K562 (cell line): ENCODE measurements around the gene CD8A. TPM values are rescaled to one million over a fixed set of nuclear protein-coding genes. Genes with fewer than 3 reads are reported as not detected.

Experiments used
- ATAC-seq: fragments of 200-7000 bp; cut with Tn5 transposase; 3 replicates; pipeline ENCODE4 v1.9.1; 2020; ENCODE audit warnings: moderate library complexity
- BruUV-seq: library from RNA; stranded (reverse); fragments of 400-500 nt; replicated peaks from 2 replicates; lab custom pipeline; 2021; lab: Mats Ljungman, UMichigan
- CTCF ChIA-PET: fragments of 300-600 bp; formaldehyde crosslinking; extraction: SDS; loops from one replicate; lab custom pipeline; 2021; ENCODE audit warnings: low intra/inter-chr PET ratio; lab: Yijun Ruan, JAX
- POLR2A ChIA-PET: fragments of 300-600, 350-650 bp; sonication (Branson Sonifier 250); formaldehyde crosslinking; extraction: SDS; loops from one replicate; lab custom pipeline; 2021; ENCODE audit warnings: antibody characterized with exemption, inconsistent platforms; lab: Yijun Ruan, JAX
- DNase-seq, 4 experiments: peaks; one replicate each; pipeline versions ENCODE4 v3.0.0 to v3.0.0-alpha.2; 2011 to 2018; ENCODE audit warnings: low spot score in 3 of 4, mixed read lengths in 3 of 4; ENCODE audit errors: extremely low read depth in 1 of 4
- FAIRE-seq: peaks from 2 replicates; lab custom pipeline; 2011; peaks lifted over from hg19 to GRCh38; lab: Jason Lieb, UNC
- H2AFZ ChIP-seq: 2 replicates; pipeline ENCODE4 v1.6.0; 2011; ENCODE audit warnings: low read depth, low read length, control low read depth, inconsistent platforms
- H3K27ac ChIP-seq: fragments of 200-600 bp; 3 replicates; pipeline ENCODE4 v1.8.0; 2011; ENCODE audit warnings: low read depth, mild to moderate bottlenecking, control low read depth, inconsistent platforms, low read length, moderate library complexity, mixed read lengths; ENCODE audit errors: extremely low read depth
- H3K27me3 ChIP-seq, 2 experiments: fragments of 300-600 bp in 1 of 2; 2 replicates in 1 of 2; 3 replicates in 1 of 2; pipeline versions ENCODE4 v1.6.0 to v1.8.0; 2011; ENCODE audit warnings: inconsistent platforms in 2 of 2, low read length in 2 of 2, mild to moderate bottlenecking in 1 of 2, mixed read lengths in 1 of 2, moderate library complexity in 1 of 2; ENCODE audit not compliant: control insufficient read depth in 2 of 2, insufficient read depth in 2 of 2
- H3K36me3 ChIP-seq: fragments of 300-600 bp; 3 replicates; pipeline ENCODE4 v1.8.0; 2011; ENCODE audit warnings: mild to moderate bottlenecking, low read length, inconsistent platforms; ENCODE audit not compliant: control insufficient read depth, insufficient read depth
- H3K4me1 ChIP-seq, 2 experiments: fragments of 200-600 bp in 1 of 2; replicated peaks in 1 of 2; 2 replicates in 1 of 2; 3 replicates in 1 of 2; pipeline versions ENCODE4 v1.5.1 to v1.8.0; 2011; ENCODE audit warnings: inconsistent platforms in 2 of 2, low read length in 2 of 2, mild to moderate bottlenecking in 1 of 2, mixed read lengths in 1 of 2, moderate library complexity in 1 of 2; ENCODE audit not compliant: control insufficient read depth in 2 of 2, insufficient read depth in 2 of 2
- H3K4me2 ChIP-seq: 2 replicates; pipeline ENCODE4 v1.6.1; 2011; ENCODE audit warnings: low read length, control low read depth, inconsistent platforms, mixed read lengths; ENCODE audit not compliant: insufficient read depth
- H3K4me3 ChIP-seq: fragments of 200-600 bp; sonication (generic), shearing (Covaris generic); 2 replicates; pipeline ENCODE4 v1.5.1; 2016; ENCODE audit warnings: control low read depth, inconsistent platforms
- H3K79me2 ChIP-seq: fragments of 200-600 bp; 3 replicates; pipeline ENCODE4 v1.8.0; 2011; ENCODE audit warnings: low read length, inconsistent platforms; ENCODE audit not compliant: control insufficient read depth, insufficient read depth
- H3K9ac ChIP-seq, 2 experiments: 2 replicates each; pipeline versions ENCODE4 v1.6.0 to v1.6.1; 2011; ENCODE audit warnings: low read depth in 2 of 2, low read length in 2 of 2, control low read depth in 1 of 2, inconsistent platforms in 1 of 2, mild to moderate bottlenecking in 1 of 2, mixed read lengths in 1 of 2; ENCODE audit not compliant: insufficient read depth in 1 of 2
- H3K9me1 ChIP-seq: one replicate; pipeline ENCODE4 v1.6.0; 2011; ENCODE audit warnings: inconsistent platforms, mild to moderate bottlenecking, low read length, moderate library complexity; ENCODE audit not compliant: control insufficient read depth, insufficient read depth
- H3K9me3 ChIP-seq: replicated peaks from 2 replicates; pipeline ENCODE4 v1.5.1; 2011; ENCODE audit warnings: low read depth, low read length, inconsistent platforms; ENCODE audit not compliant: control insufficient read depth, insufficient read depth
- H4K20me1 ChIP-seq: replicated peaks from 2 replicates; pipeline ENCODE4 v1.6.1; 2011; ENCODE audit warnings: low read length, inconsistent platforms, mixed read lengths; ENCODE audit not compliant: control insufficient read depth, insufficient read depth
- BRD9 ChIP-seq: fragments of 450-650 bp; IDR thresholded peaks from 2 replicates; pipeline ENCODE4 v1.6.1; 2018; ENCODE audit warnings: low read depth; ENCODE audit not compliant: partially characterized antibody
- ZBTB43 ChIP-seq: sonication (generic); formaldehyde crosslinking; IDR thresholded peaks from 2 replicates; pipeline ENCODE4 v1.8.0; 2023; ENCODE audit warnings: mild to moderate bottlenecking, missing genetic modification reagents
- WGBS: fragments of 100-300 bp; shearing (Covaris generic); methylation state at CpG from one replicate; pipeline ENCODE4 v1.1.6; 2016; ENCODE audit warnings: low coverage, mixed read lengths; ENCODE audit not compliant: insufficient coverage; ENCODE audit errors: missing lambda C conversion rate; 5-methylcytosine and 5-hydroxymethylcytosine counted together
- in situ Hi-C: fragments of 300-500 bp; cut with MboI; formaldehyde crosslinking; loops from 4 replicates; pipeline ENCODE4 v1.15.0; 2018; ENCODE audit warnings: inconsistent platforms, mixed read lengths
- intact Hi-C: fragments of 100-400 bp; cut with micrococcal nuclease; formaldehyde crosslinking; loops from 2 replicates; pipeline ENCODE4 v1.14.2; 2022
- polyA plus RNA-seq, 8 experiments: library from polyadenylated mRNA; depleted of rRNA in 4 of 8; stranded (reverse) in 5 of 8; unstranded in 3 of 8; fragments of >200 nt; fragmentation: Nextera tagmentation in 2 of 8; fragmentation: Illumina TruSeq in 1 of 8; extraction: Ambion mirVana in 2 of 8; extraction: Trizol in 1 of 8; gene quantifications; 2 replicates each; pipeline versions ENCODE4 v1.2.1 to v1.2.3, GENCODE V29; 2011 to 2014; ENCODE audit warnings: inconsistent platforms in 1 of 8, missing spikeins in 1 of 8
- total RNA-seq, 7 experiments: library from RNA; depleted of rRNA in 6 of 7; stranded (reverse); fragments of >200 nt in 6 of 7; fragmentation: Illumina TruSeq in 2 of 7; extraction: Trizol in 2 of 7; gene quantifications; 2 replicates each; pipeline versions ENCODE4 v1.2.1 to v1.2.3, GENCODE V29; 2011 to 2021; ENCODE audit warnings: low replicate concordance in 1 of 7

CD8A gene
- total and polyA plus RNA-seq, 9 of the 15 experiments (the other 6 are each of a cell fraction or from before 2014, with no cell fraction given): 0.07 TPM; not detected in 8

- no peak for TF ChIP-seq ZBTB43 (CRISPR knock-in tag)
- TF ChIP-seq, all 486 proteins: peak for 0
Observed at GRCh38 chr2:86752934-86753333, 37.8 kb downstream of the CD8A start (continued).

GRCh38 chr2:86751778-86752177 lies 38.9 kb downstream of the CD8A start:
- Histone ChIP-seq H2AFZ (no peak overlapping the region), H3K9me1 (no peaks in the 10 kb centered on the region), H3K9ac (no peak overlapping the region), H3K4me2 (no peak overlapping the region), H3K27me3 (no peaks in the 10 kb centered on the region), H3K4me3 (no peak overlapping the region), H3K4me1 (peaks cover 0 to 7% of the 10 kb centered on the region in 2 experiments; a peak in 2 of 5 replicates), H3K9me3 (no peaks in the 10 kb centered on the region), H3K79me2 (peaks cover 18% of the 10 kb centered on the region), H3K27ac (no peak overlapping the region), H4K20me1 (no peaks in the 10 kb centered on the region), H3K36me3 (peaks cover 55% of the 10 kb centered on the region)
- ATAC-seq (no peak), DNase-seq (no peak), FAIRE-seq (no peak)
- TF ChIP-seq BRD9: no peak
- ChIA-PET CTCF (no interaction called here), POLR2A (no interaction called here)
- WGBS: 100% methylated on average over 1 of the region's 1 CpG
- in situ Hi-C loops (loop anchor here (10.0 to 25.0 kb wide), 2 partner anchors 47 to 311 kb away; no protein-coding TSS in a partner anchor), intact Hi-C loops (no loop called here)
- BruUV-seq: no TSS peak
